Adrenal gland (tissue), 5 donors: ENCODE measurements around the gene TOR4A.

ENCODE experiments used
- POLR2A ChIP-seq, 2 donors: fragments of 450-650 bp; IDR thresholded peaks; one replicate each; pipeline ENCODE4 v1.6.1; 2017; ENCODE audit warnings: antibody characterized with exemption in 2 of 2, mild to moderate bottlenecking in 2 of 2, moderate library complexity in 1 of 2
- TF ChIP-seq, protein P1 (sequence below), 6 experiments: fragments of 450-650 bp in 4 of 6; fragments of 200-600 bp in 2 of 6; sonication (generic) in 1 of 6; IDR thresholded peaks; 1 replicate in 5 of 6; 2 replicates in 1 of 6; pipeline versions ENCODE4 v1.5.1 to v1.8.0; 2016 to 2021; ENCODE audit warnings: antibody characterized with exemption in 6 of 6, mild to moderate bottlenecking in 2 of 6, moderate library complexity in 1 of 6
- donor health status: DM: no; HTN: no; CAD: no.

- TF ChIP-seq, protein P1, sequence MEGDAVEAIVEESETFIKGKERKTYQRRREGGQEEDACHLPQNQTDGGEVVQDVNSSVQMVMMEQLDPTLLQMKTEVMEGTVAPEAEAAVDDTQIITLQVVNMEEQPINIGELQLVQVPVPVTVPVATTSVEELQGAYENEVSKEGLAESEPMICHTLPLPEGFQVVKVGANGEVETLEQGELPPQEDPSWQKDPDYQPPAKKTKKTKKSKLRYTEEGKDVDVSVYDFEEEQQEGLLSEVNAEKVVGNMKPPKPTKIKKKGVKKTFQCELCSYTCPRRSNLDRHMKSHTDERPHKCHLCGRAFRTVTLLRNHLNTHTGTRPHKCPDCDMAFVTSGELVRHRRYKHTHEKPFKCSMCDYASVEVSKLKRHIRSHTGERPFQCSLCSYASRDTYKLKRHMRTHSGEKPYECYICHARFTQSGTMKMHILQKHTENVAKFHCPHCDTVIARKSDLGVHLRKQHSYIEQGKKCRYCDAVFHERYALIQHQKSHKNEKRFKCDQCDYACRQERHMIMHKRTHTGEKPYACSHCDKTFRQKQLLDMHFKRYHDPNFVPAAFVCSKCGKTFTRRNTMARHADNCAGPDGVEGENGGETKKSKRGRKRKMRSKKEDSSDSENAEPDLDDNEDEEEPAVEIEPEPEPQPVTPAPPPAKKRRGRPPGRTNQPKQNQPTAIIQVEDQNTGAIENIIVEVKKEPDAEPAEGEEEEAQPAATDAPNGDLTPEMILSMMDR (IDR thresholded peaks at IDR 0.05), result no peak
- no peak for TF ChIP-seq POLR2A (IDR thresholded peaks at IDR 0.05)
Observed at GRCh38 chr9:137232101-137232500, 45.4 kb upstream of the TOR4A start.
